Neutrophil (primary cell): ENCODE results near the gene CYTH3.
"Not testable (repeated sequence)": the region's sequence is repeated elsewhere in the genome, so short reads cannot be mapped to it uniquely, and the experiment has no call there.

ENCODE experiments used
- H3K27ac ChIP-seq: fragments of 200-600 bp; sonication (generic); 2 replicates; pipeline ENCODE4 v1.5.1; 2016; ENCODE audit warnings: mild to moderate bottlenecking, moderate library complexity
- H3K27me3 ChIP-seq: fragments of 200-600 bp; sonication (generic); 2 replicates; pipeline ENCODE4 v1.6.0; 2016; ENCODE audit warnings: mild to moderate bottlenecking
- H3K36me3 ChIP-seq: fragments of 200-600 bp; sonication (generic); 2 replicates; pipeline ENCODE4 v1.5.1; 2017
- H3K4me1 ChIP-seq, 2 experiments: fragments of 200-600 bp in 1 of 2; sonication (generic) in 1 of 2; 1 replicate in 1 of 2; 2 replicates in 1 of 2; pipeline versions ENCODE4 v1.5.1 to v1.6.1; 2013 to 2016; ENCODE audit warnings: low read depth in 1 of 2, low read length in 1 of 2, mild to moderate bottlenecking in 1 of 2, moderate library complexity in 1 of 2; ENCODE audit not compliant: control insufficient read depth in 1 of 2, insufficient read depth in 1 of 2
- H3K4me3 ChIP-seq, 2 experiments: fragments of 200-600 bp in 1 of 2; sonication (generic) in 1 of 2; 1 replicate in 1 of 2; 2 replicates in 1 of 2; pipeline ENCODE4 v1.5.1; 2013 to 2016; ENCODE audit warnings: low read depth in 1 of 2, low read length in 1 of 2, mild to moderate bottlenecking in 1 of 2, moderate library complexity in 1 of 2
- H3K9me3 ChIP-seq: fragments of 200-600 bp; sonication (generic); 2 replicates; pipeline ENCODE4 v1.5.1; 2016
- CTCF ChIP-seq: fragments of 200-600 bp; sonication (generic); IDR thresholded peaks from 2 replicates; pipeline ENCODE4 v1.5.1; 2016; ENCODE audit warnings: antibody characterized with exemption

Gene CYTH3

GRCh38 chr7:6286486-6286885, 14.1 kb upstream of the CYTH3 start:
- Histone ChIP-seq H3K27me3 (no peaks in the 10 kb centered on the region), H3K4me1 (no peaks in the 10 kb centered on the region), H3K4me3 (no peak overlapping the region), H3K27ac (no peak overlapping the region), H3K9me3 (no peaks in the 10 kb centered on the region), H3K36me3 (no peaks in the 10 kb centered on the region)
- no peak for TF ChIP-seq CTCF

- Histone ChIP-seq H3K27ac (no peak overlapping the region), H3K27me3 (no peaks in the 10 kb centered on the region), H3K9me3 (no peaks in the 10 kb centered on the region), H3K4me1 (no peaks in the 10 kb centered on the region), H3K4me3 (no peak overlapping the region), H3K36me3 (no peaks in the 10 kb centered on the region)
- TF ChIP-seq CTCF: no peak
These were observed 12.3 kb upstream of the CYTH3 start for GRCh38 chr7:6284461-6285360.

- Histone ChIP-seq H3K27me3 (no peaks in the 10 kb centered on the region), H3K4me1 (no peaks in the 10 kb centered on the region), H3K36me3 (no peaks in the 10 kb centered on the region), H3K9me3 (no peaks in the 10 kb centered on the region), H3K27ac (no peak overlapping the region), H3K4me3 (no peak overlapping the region)
- TF ChIP-seq CTCF: no peak
These were observed 11.6 kb upstream of the CYTH3 start for GRCh38 chr7:6284055-6284400.

GRCh38 chr7:6283391-6284054, 11.1 kb upstream of the CYTH3 start:
- not testable (repeated sequence) for H3K27me3 ChIP-seq, H3K4me1 ChIP-seq, H3K27ac ChIP-seq, H3K9me3 ChIP-seq, H3K36me3 ChIP-seq, H3K4me3 ChIP-seq

- Histone ChIP-seq H3K4me3 (no peak overlapping the region), H3K27me3 (no peaks in the 10 kb centered on the region), H3K36me3 (no peaks in the 10 kb centered on the region), H3K9me3 (no peaks in the 10 kb centered on the region), H3K4me1 (no peaks in the 10 kb centered on the region), H3K27ac (no peak overlapping the region)
- no peak for TF ChIP-seq CTCF
These were observed 7.5 kb upstream of the CYTH3 start for GRCh38 chr7:6279937-6280336.

- no peak overlapping the region for H3K4me3 ChIP-seq
- H3K36me3 ChIP-seq: no peaks in the 10 kb centered on the region
- H3K9me3 ChIP-seq: no peaks in the 10 kb centered on the region
- H3K27me3 ChIP-seq: peaks cover 3% of the 10 kb centered on the region
- H3K27ac ChIP-seq: no peak overlapping the region
- H3K4me1 ChIP-seq: no peaks in the 10 kb centered on the region
- TF ChIP-seq CTCF: no peak
These were observed 6.9 kb upstream of the CYTH3 start for GRCh38 chr7:6279341-6279740.
